HEK293 (cell line): Measurements from ENCODE around the gene HBP1.
A peak's percentile ranks its signal among the peaks of the same experiment; 100 is the strongest.

ENCODE experiments used
- CTCF ChIA-PET: fragments of 350-600 bp; formaldehyde crosslinking; extraction: SDS; loops from one replicate; lab custom pipeline; 2021; ENCODE audit warnings: antibody characterized with exemption; lab: Yijun Ruan, JAX
- POLR2A ChIA-PET: fragments of 300-600 bp; formaldehyde crosslinking; extraction: SDS; loops from one replicate; lab custom pipeline; 2020; ENCODE audit warnings: antibody characterized with exemption, inconsistent platforms; lab: Yijun Ruan, JAX
- H3K27ac ChIP-seq: fragments of 200-500 bp; sonication (Bioruptor generic); 2 replicates; pipeline ENCODE4 v1.5.1; 2014; ENCODE audit warnings: low read depth, low read length, control low read depth, inconsistent platforms; ENCODE audit errors: extremely low read depth
- H3K36me3 ChIP-seq, 2 experiments: fragments of 200-500 bp in 1 of 2; sonication (Bioruptor generic) in 1 of 2; 1 replicate in 1 of 2; 2 replicates in 1 of 2; pipeline ENCODE4 v1.5.1; 2014 to 2017; ENCODE audit warnings: inconsistent platforms in 2 of 2, low read length in 2 of 2; ENCODE audit not compliant: control insufficient read depth in 2 of 2, insufficient read depth in 1 of 2
- H3K4me1 ChIP-seq: fragments of 200-500 bp; sonication (Bioruptor generic); 2 replicates; pipeline ENCODE4 v1.5.1; 2014; ENCODE audit warnings: mild to moderate bottlenecking, low read length, inconsistent platforms; ENCODE audit not compliant: control insufficient read depth, insufficient read depth
- H3K4me3 ChIP-seq: 2 replicates; pipeline ENCODE4 v1.5.1; 2011; ENCODE audit warnings: low read depth, mild to moderate bottlenecking, control low read depth, low read length, moderate library complexity
- H3K9me3 ChIP-seq: fragments of 200-500 bp; sonication (Bioruptor generic); 2 replicates; pipeline ENCODE4 v1.5.1; 2014; ENCODE audit warnings: low read depth, low read length, inconsistent platforms; ENCODE audit not compliant: control insufficient read depth, insufficient read depth
- BCL11B ChIP-seq: fragments of 450-650 bp; formaldehyde crosslinking; IDR thresholded peaks from 2 replicates; pipeline ENCODE4 v1.5.1; 2016; ENCODE audit warnings: low read depth, missing biosample characterization, missing genetic modification characterization
- CTCF ChIP-seq: fragments of 450-650 bp; formaldehyde crosslinking; IDR thresholded peaks from 2 replicates; pipeline ENCODE4 v1.5.1; 2016; ENCODE audit warnings: missing biosample characterization, missing genetic modification characterization
- EGR2 ChIP-seq: fragments of 450-650 bp; formaldehyde crosslinking; IDR thresholded peaks from 2 replicates; pipeline ENCODE4 v1.5.1; 2016; ENCODE audit warnings: low read depth, missing biosample characterization, missing genetic modification characterization
- KLF16 ChIP-seq: fragments of 450-650 bp; formaldehyde crosslinking; IDR thresholded peaks from 2 replicates; pipeline ENCODE4 v1.5.1; 2017; ENCODE audit warnings: missing biosample characterization, missing genetic modification characterization
- PRDM6 ChIP-seq: fragments of 450-650 bp; formaldehyde crosslinking; IDR thresholded peaks from 2 replicates; pipeline ENCODE4 v1.5.1; 2017; ENCODE audit warnings: missing biosample characterization, missing genetic modification characterization
- REST ChIP-seq: fragments of 450-650 bp; formaldehyde crosslinking; IDR thresholded peaks from 2 replicates; pipeline ENCODE4 v1.5.1; 2016; ENCODE audit warnings: missing biosample characterization, missing genetic modification characterization
- SCRT2 ChIP-seq: fragments of 450-650 bp; formaldehyde crosslinking; IDR thresholded peaks from 2 replicates; pipeline ENCODE4 v1.5.1; 2016; ENCODE audit warnings: missing biosample characterization, missing genetic modification characterization
- SP2 ChIP-seq: fragments of 450-650 bp; formaldehyde crosslinking; IDR thresholded peaks from 2 replicates; pipeline ENCODE4 v1.5.1; 2016; ENCODE audit warnings: missing biosample characterization, missing genetic modification characterization
- TRIM28 ChIP-seq: IDR thresholded peaks from 2 replicates; pipeline ENCODE4 v1.6.1; 2011; ENCODE audit warnings: low read length, control low read depth, borderline replicate concordance
- ZFP69B ChIP-seq: fragments of 450-650 bp; formaldehyde crosslinking; IDR thresholded peaks from 2 replicates; pipeline ENCODE4 v1.5.1; 2016; ENCODE audit warnings: missing biosample characterization, missing genetic modification characterization
- ZNF155 ChIP-seq: fragments of 450-650 bp; formaldehyde crosslinking; IDR thresholded peaks from 2 replicates; pipeline ENCODE4 v1.5.1; 2016; ENCODE audit warnings: missing biosample characterization, missing genetic modification characterization
- ZNF311 ChIP-seq: fragments of 450-650 bp; formaldehyde crosslinking; IDR thresholded peaks from 2 replicates; pipeline ENCODE4 v1.5.1; 2017; ENCODE audit warnings: missing biosample characterization, missing genetic modification characterization, borderline replicate concordance
- ZNF654 ChIP-seq: fragments of 450-650 bp; formaldehyde crosslinking; IDR thresholded peaks from 2 replicates; pipeline ENCODE4 v1.5.1; 2016; ENCODE audit warnings: low read depth, missing biosample characterization, missing genetic modification characterization
- ZNF76 ChIP-seq: fragments of 450-650 bp; formaldehyde crosslinking; IDR thresholded peaks from 2 replicates; pipeline ENCODE4; 2016; ENCODE audit warnings: low read depth, missing biosample characterization, missing genetic modification characterization, borderline replicate concordance
- ZNF830 ChIP-seq: fragments of 450-650 bp; IDR thresholded peaks from 2 replicates; pipeline ENCODE4 v1.5.0; 2018; ENCODE audit warnings: missing biosample characterization, missing genetic modification characterization, low read depth, mild to moderate bottlenecking, moderate library complexity
- ZSCAN4 ChIP-seq: fragments of 450-650 bp; formaldehyde crosslinking; IDR thresholded peaks from 2 replicates; pipeline ENCODE4 v1.5.1; 2017; ENCODE audit warnings: missing biosample characterization, missing genetic modification characterization
- ZXDB ChIP-seq: fragments of 450-650 bp; formaldehyde crosslinking; IDR thresholded peaks from 2 replicates; pipeline ENCODE4 v1.5.1; 2016; ENCODE audit warnings: missing biosample characterization, missing genetic modification characterization

Gene HBP1

GRCh38 chr7:107201795-107202450 is 33.1 kb downstream of the HBP1 start:
- POLR2A ChIA-PET, result no interaction called here
- no peak overlapping the region for H3K27ac ChIP-seq
- H3K9me3 ChIP-seq, result no peaks in the 10 kb centered on the region
- no peak overlapping the region for H3K4me3 ChIP-seq
- CTCF ChIA-PET, result interaction anchor here (0.6 to 1.3 kb wide), 2 partner anchors 10 to 339 kb away, joined by 3 to 8 read pairs; no protein-coding TSS in a partner anchor
- TF ChIP-seq ZNF654 (tag by site-specific recombination), result peak; percentile 52
- peak; percentile 42; the same call in 1 of the 2 replicates for TF ChIP-seq SCRT2 (tag by site-specific recombination)
- no peak for TF ChIP-seq ZFP69B (tag by site-specific recombination)
- TF ChIP-seq REST (tag by site-specific recombination), result no peak
- peak; percentile 32; the same call in 1 of the 2 replicates for TF ChIP-seq CTCF
- TF ChIP-seq, all 188 proteins: peak for 3
- H3K4me1 ChIP-seq, result no peaks in the 10 kb centered on the region
- H3K36me3 ChIP-seq, result peaks cover 0 to 29% of the 10 kb centered on the region in 2 experiments; a peak in 2 of 3 replicates

GRCh38 chr7:107203607-107204006 is 34.8 kb downstream of the HBP1 start:
- Histone ChIP-seq H3K36me3 (peaks cover 0 to 33% of the 10 kb centered on the region in 2 experiments; a peak in 1 of 3 replicates), H3K4me3 (no peak overlapping the region), H3K9me3 (no peaks in the 10 kb centered on the region), H3K4me1 (no peaks in the 10 kb centered on the region), H3K27ac (no peak overlapping the region)
- TF ChIP-seq ZNF830 (no peak), BCL11B (tag by site-specific recombination) (no peak), ZXDB (tag by site-specific recombination) (no peak), ZNF311 (no peak), KLF16 (tag by site-specific recombination) (no peak), ZNF155 (tag by site-specific recombination) (no peak), ZNF76 (tag by site-specific recombination) (no peak), TRIM28 (no peak), ZSCAN4 (tag by site-specific recombination) (no peak), EGR2 (no peak), SP2 (tag by site-specific recombination) (no peak), PRDM6 (tag by site-specific recombination) (no peak)
- ChIA-PET CTCF (interaction anchor here (0.6 to 1.3 kb wide), 2 partner anchors 298 to 440 kb away, joined by 3 to 5 read pairs; no protein-coding TSS in a partner anchor), POLR2A (no interaction called here)
